GM21723 (cell line): ENCODE data around the gene CCDC148.
A peak's percentile ranks its signal among the peaks of the same experiment; 100 is the strongest.
"Not testable (repeated sequence)": the region's sequence is repeated elsewhere in the genome, so short reads cannot be mapped to it uniquely, and the experiment has no call there.

Source experiments
- ATAC-seq: cut with Tn5 transposase; IDR thresholded peaks from one replicate; pipeline ENCODE4 v1.9.1; 2021; ENCODE audit warnings: mild to moderate bottlenecking, moderate library complexity; ENCODE audit not compliant: unreplicated experiment

CCDC148 gene

GRCh38 chr2:158484892-158485556 lies 28.5 kb upstream of the CCDC148 start:
- ATAC-seq: peak; percentile 52

- no peak for ATAC-seq
Measured at GRCh38 chr2:158482594-158482993, 26.0 kb upstream of the CCDC148 start.

DNA sequence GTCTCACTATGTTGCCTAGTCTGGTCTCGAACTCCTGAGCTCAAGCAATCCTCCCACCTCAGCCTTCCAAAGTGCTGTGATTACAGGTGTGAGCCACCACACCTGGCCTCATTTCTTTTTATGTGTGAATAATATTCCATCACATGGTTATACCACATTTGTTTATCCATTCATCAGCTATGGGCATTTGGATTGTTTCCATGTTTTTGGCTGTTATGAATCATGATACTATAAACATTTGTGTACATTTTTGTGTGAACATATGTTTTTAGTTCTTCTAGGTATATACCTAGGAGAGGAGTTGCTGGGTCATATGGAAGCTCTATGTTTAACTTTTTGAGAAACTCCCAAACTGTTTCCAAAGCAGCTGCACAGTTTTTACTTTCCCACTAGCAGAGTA lies 24.6 kb upstream of the CCDC148 start:
- ATAC-seq: no peak

- ATAC-seq: no peak
Measured at GRCh38 chr2:158478816-158479215, 22.3 kb upstream of the CCDC148 start.

GRCh38 chr2:158478237-158478636 lies 21.7 kb upstream of the CCDC148 start:
- ATAC-seq: no peak

- no peak for ATAC-seq
Measured at GRCh38 chr2:158477202-158477601, 20.6 kb upstream of the CCDC148 start.

- ATAC-seq: not testable (repeated sequence)
Measured at GRCh38 chr2:158474526-158475011, 18.0 kb upstream of the CCDC148 start.

- ATAC-seq: no peak
Measured at GRCh38 chr2:158473719-158474392, 17.3 kb upstream of the CCDC148 start.

GRCh38 chr2:158473300-158473699 lies 16.7 kb upstream of the CCDC148 start:
- ATAC-seq: not testable (repeated sequence)

DNA sequence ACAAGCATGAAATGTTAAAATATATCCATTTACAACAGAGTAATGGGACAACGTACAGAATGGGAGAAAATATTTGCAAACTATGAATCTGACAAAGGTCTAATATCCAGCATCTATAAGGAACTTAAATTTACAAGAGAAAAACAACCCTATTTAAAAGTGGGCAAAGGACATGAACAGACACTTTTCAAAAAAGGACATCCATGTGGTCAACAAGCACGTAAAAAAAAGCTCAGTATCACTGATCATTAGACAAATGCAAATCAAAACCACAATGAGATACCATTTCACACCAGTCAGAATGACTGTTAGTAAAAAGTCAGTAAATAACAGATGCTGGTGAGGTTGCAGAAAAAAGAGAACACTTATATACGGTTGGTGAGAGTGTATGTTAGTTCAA lies 16.3 kb upstream of the CCDC148 start:
- ATAC-seq: not testable (repeated sequence)

- no peak for ATAC-seq
Measured at GRCh38 chr2:158467248-158467647, 10.7 kb upstream of the CCDC148 start.

GRCh38 chr2:158464426-158465281 lies 8.1 kb upstream of the CCDC148 start:
- peak; percentile 50 for ATAC-seq

DNA sequence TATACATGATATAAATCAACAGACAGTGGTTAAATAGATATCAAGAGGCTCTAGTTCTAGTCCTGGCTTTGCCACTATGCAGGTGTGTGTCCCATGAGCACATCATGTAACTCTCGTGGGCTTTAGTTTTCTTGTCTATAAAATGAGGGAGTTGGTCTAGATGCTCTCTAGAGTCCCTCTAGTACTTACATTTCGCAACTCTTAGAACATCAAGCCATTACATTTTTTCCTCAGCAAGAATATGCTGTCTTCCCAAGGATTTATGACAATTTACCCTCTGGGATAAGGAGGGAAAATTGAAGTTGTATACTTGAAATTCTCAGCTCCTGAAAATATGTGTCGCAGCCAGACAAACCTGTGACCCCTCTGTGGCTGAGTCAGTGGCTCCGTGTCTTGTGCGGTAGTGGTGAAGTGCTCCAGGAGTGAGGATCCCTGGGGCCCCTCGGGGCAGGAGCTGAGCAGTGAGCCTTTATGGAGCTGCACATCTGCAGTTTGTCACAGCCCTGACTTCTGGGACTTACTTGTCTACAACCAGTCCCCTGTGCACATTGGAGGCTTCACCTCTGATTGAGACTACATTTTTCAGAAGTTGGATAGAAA lies 7.0 kb upstream of the CCDC148 start:
- ATAC-seq: no peak

GRCh38 chr2:158460632-158461297 lies 4.2 kb upstream of the CCDC148 start:
- ATAC-seq: no peak

GRCh38 chr2:158459161-158460003 lies 2.8 kb upstream of the CCDC148 start:
- ATAC-seq: no peak

DNA sequence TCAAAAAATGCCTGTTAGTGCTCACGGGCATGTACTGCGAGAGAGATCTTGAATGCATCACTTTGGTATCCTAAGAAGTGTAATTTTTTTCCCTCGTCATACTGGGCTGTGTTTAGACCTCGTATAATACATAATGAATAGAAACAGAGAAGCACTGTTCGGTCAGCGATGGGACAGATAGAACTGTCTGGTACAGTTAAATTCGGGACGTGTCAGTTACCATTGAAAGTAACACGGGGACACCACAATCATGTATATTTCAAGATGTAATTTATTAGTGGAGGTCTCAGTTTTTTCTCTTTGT lies 2.0 kb upstream of the CCDC148 start:
- no peak for ATAC-seq

GRCh38 chr2:158457826-158458616 lies 1.5 kb upstream of the CCDC148 start:
- peak; percentile 53 for ATAC-seq

- ATAC-seq: peak; percentile 39
Measured at GRCh38 chr2:158457092-158457825, 706 bp upstream of the CCDC148 start.
